Activated naive CD8-positive, alpha-beta T cell treated with anti-CD3 and anti-CD28 coated beads, Interleukin-2, amount 10 ng/mL, durations not matched to agents 7 days and 5 days (primary cell): Measurements from ENCODE around the gene PAM. TPM values are rescaled to one million over a fixed set of nuclear protein-coding genes. Genes with fewer than 3 reads are reported as not detected.
"Not testable (repeated sequence)": the region's sequence is repeated elsewhere in the genome, so short reads cannot be mapped to it uniquely, and the experiment has no call there.

Source experiments
- ATAC-seq: fragments of 150-1000 bp; cut with Tn5 transposase; one replicate; pipeline ENCODE4 v1.10.0; 2021; ENCODE audit warnings: low read depth, moderate library complexity
- POLR2A ChIA-PET: fragments of 350-600 bp; sonication (Branson Sonifier 250); formaldehyde crosslinking; loops from one replicate; lab custom pipeline; 2021; ENCODE audit warnings: antibody characterized with exemption; lab: Charles Lee
- DNase-seq: peaks from one replicate; pipeline ENCODE4 v3.0.0; 2021
- H3K27ac Mint-ChIP-seq: one replicate; pipeline ENCODE4 v1.8.0; 2022; ENCODE audit warnings: mild to moderate bottlenecking, mixed read lengths
- H3K27me3 Mint-ChIP-seq: one replicate; pipeline ENCODE4 v1.8.0; 2022; ENCODE audit warnings: mild to moderate bottlenecking, moderate library complexity, mixed read lengths
- H3K36me3 Mint-ChIP-seq: one replicate; pipeline ENCODE4 v1.8.0; 2021; ENCODE audit warnings: mild to moderate bottlenecking, mixed read lengths
- H3K4me1 Mint-ChIP-seq: one replicate; pipeline ENCODE4 v1.8.0; 2021; ENCODE audit warnings: mixed read lengths
- H3K4me3 Mint-ChIP-seq: one replicate; pipeline ENCODE4 v1.8.0; 2022; ENCODE audit warnings: mild to moderate bottlenecking, moderate library complexity, mixed read lengths
- H3K9me3 Mint-ChIP-seq: one replicate; pipeline ENCODE4 v1.8.0; 2021; ENCODE audit warnings: mixed read lengths
- total RNA-seq, 2 experiments: library from RNA; stranded (reverse); gene quantifications; one replicate each; pipeline ENCODE4 v1.2.3, GENCODE V29; 2021

The PAM gene
- total RNA-seq, 2 experiments from 2014 or later, result 28.5 to 31.2 TPM

- ATAC-seq (no peak), DNase-seq (no peak)
- POLR2A ChIA-PET, result no interaction called here
- peaks cover 12% of the 10 kb centered on the region for H3K27me3 Mint-ChIP-seq
- no peak overlapping the region for H3K27ac Mint-ChIP-seq
- H3K9me3 Mint-ChIP-seq, result no peaks in the 10 kb centered on the region
- H3K4me1 Mint-ChIP-seq, result no peaks in the 10 kb centered on the region
- no peak overlapping the region for H3K4me3 Mint-ChIP-seq
- H3K36me3 Mint-ChIP-seq, result no peaks in the 10 kb centered on the region
These were observed 17.2 kb upstream of the PAM start for GRCh38 chr5:102737805-102738469.

GRCh38 chr5:102740515-102740914 lies 14.6 kb upstream of the PAM start:
- H3K4me3 Mint-ChIP-seq, result no peak overlapping the region
- no peaks in the 10 kb centered on the region for H3K4me1 Mint-ChIP-seq
- H3K27me3 Mint-ChIP-seq, result peaks cover 8% of the 10 kb centered on the region
- POLR2A ChIA-PET, result no interaction called here
- no peak for DNase-seq
- no peak overlapping the region for H3K27ac Mint-ChIP-seq
- H3K9me3 Mint-ChIP-seq, result no peaks in the 10 kb centered on the region
- no peaks in the 10 kb centered on the region for H3K36me3 Mint-ChIP-seq
- no peak for ATAC-seq

GRCh38 chr5:102742215-102742614 lies 12.9 kb upstream of the PAM start:
- no peak for DNase-seq
- POLR2A ChIA-PET, result no interaction called here
- no peak for ATAC-seq
- Mint-ChIP-seq H3K27ac (no peak overlapping the region), H3K4me3 (no peak overlapping the region), H3K27me3 (peaks cover 2% of the 10 kb centered on the region), H3K36me3 (no peaks in the 10 kb centered on the region), H3K4me1 (no peaks in the 10 kb centered on the region), H3K9me3 (no peaks in the 10 kb centered on the region)

GRCh38 chr5:102743900-102744299 lies 11.2 kb upstream of the PAM start:
- H3K9me3 Mint-ChIP-seq, result no peaks in the 10 kb centered on the region
- ATAC-seq (no peak), DNase-seq (no peak)
- POLR2A ChIA-PET, result no interaction called here
- peaks cover 2% of the 10 kb centered on the region for H3K27me3 Mint-ChIP-seq
- no peak overlapping the region for H3K27ac Mint-ChIP-seq
- H3K4me1 Mint-ChIP-seq, result peaks cover 1% of the 10 kb centered on the region
- H3K4me3 Mint-ChIP-seq, result no peak overlapping the region
- H3K36me3 Mint-ChIP-seq, result no peaks in the 10 kb centered on the region

- Mint-ChIP-seq H3K27me3 (peaks cover 10% of the 10 kb centered on the region), H3K9me3 (no peaks in the 10 kb centered on the region), H3K4me1 (peaks cover 1% of the 10 kb centered on the region), H3K36me3 (no peaks in the 10 kb centered on the region), H3K27ac (no peak overlapping the region), H3K4me3 (no peak overlapping the region)
- no peak for DNase-seq
- POLR2A ChIA-PET, result no interaction called here
- ATAC-seq, result no peak
These were observed 7.5 kb upstream of the PAM start for GRCh38 chr5:102747386-102748166.

GRCh38 chr5:102749416-102750030 lies 5.6 kb upstream of the PAM start:
- Mint-ChIP-seq H3K9me3 (no peaks in the 10 kb centered on the region), H3K4me3 (no peak overlapping the region)

GRCh38 chr5:102750151-102750834 lies 4.8 kb upstream of the PAM start:
- no peak for DNase-seq
- POLR2A ChIA-PET, result no interaction called here
- H3K27ac Mint-ChIP-seq, result no peak overlapping the region
- ATAC-seq, result no peak
- H3K27me3 Mint-ChIP-seq, result peaks cover 16% of the 10 kb centered on the region
- peaks cover 9% of the 10 kb centered on the region for H3K4me1 Mint-ChIP-seq
- H3K9me3 Mint-ChIP-seq, result no peaks in the 10 kb centered on the region
- peaks cover 1% of the 10 kb centered on the region for H3K36me3 Mint-ChIP-seq
- no peak overlapping the region for H3K4me3 Mint-ChIP-seq

More at GRCh38 chr5:102749416-102750030, 5.6 kb upstream of the PAM start:
- Mint-ChIP-seq H3K4me1 (peaks cover 8% of the 10 kb centered on the region), H3K27me3 (peaks cover 16% of the 10 kb centered on the region), H3K27ac (no peak overlapping the region), H3K36me3 (peaks cover 1% of the 10 kb centered on the region)
- ATAC-seq (no peak), DNase-seq (no peak)
- POLR2A ChIA-PET, result no interaction called here

GRCh38 chr5:102751903-102752376 lies 3.2 kb upstream of the PAM start:
- POLR2A ChIA-PET, H3K36me3 Mint-ChIP-seq, ATAC-seq, H3K9me3 Mint-ChIP-seq, H3K4me3 Mint-ChIP-seq, H3K27ac Mint-ChIP-seq, DNase-seq: not testable (repeated sequence)
- Mint-ChIP-seq H3K27me3 (peaks cover 16% of the 10 kb centered on the region), H3K4me1 (peaks cover 16% of the 10 kb centered on the region)

GRCh38 chr5:102753889-102754766 lies 977 bp upstream of the PAM start:
- H3K36me3 Mint-ChIP-seq, result peaks cover 1% of the 10 kb centered on the region
- no peak for ATAC-seq
- peaks cover 20% of the 10 kb centered on the region for H3K4me1 Mint-ChIP-seq
- peaks cover 14% of the 10 kb centered on the region for H3K27me3 Mint-ChIP-seq
- H3K27ac Mint-ChIP-seq, result peak overlapping the region; percentile 51
- no peaks in the 10 kb centered on the region for H3K9me3 Mint-ChIP-seq
- POLR2A ChIA-PET, result interaction anchor here (1.1 to 2.0 kb wide), 2 partner anchors 48 to 366 kb away, joined by 3 to 6 read pairs; partner anchors contain the start of genes GIN1 and PPIP5K2
- H3K4me3 Mint-ChIP-seq, result peak overlapping the region; percentile 84
- DNase-seq, result no peak

GRCh38 chr5:102755686-102756371 lies 724 bp downstream of the PAM start:
- H3K4me1 Mint-ChIP-seq, result peaks cover 26% of the 10 kb centered on the region
- H3K27me3 Mint-ChIP-seq, result peaks cover 6% of the 10 kb centered on the region
- peak overlapping the region; percentile 91 for H3K27ac Mint-ChIP-seq
- peak; percentile 53 for DNase-seq
- H3K36me3 Mint-ChIP-seq, result peaks cover 1% of the 10 kb centered on the region
- POLR2A ChIA-PET, result interaction anchor here (1.3 to 2.0 kb wide), 2 partner anchors 9 to 365 kb away, joined by 4 to 6 read pairs; partner anchors contain the start of genes GIN1 and PPIP5K2
- H3K9me3 Mint-ChIP-seq, result no peaks in the 10 kb centered on the region
- peak overlapping the region; percentile 95 for H3K4me3 Mint-ChIP-seq
- ATAC-seq, result peak; percentile 62

- DNase-seq (no peak), ATAC-seq (no peak)
- Mint-ChIP-seq H3K4me1 (peaks cover 45% of the 10 kb centered on the region), H3K36me3 (peaks cover 1% of the 10 kb centered on the region), H3K9me3 (no peaks in the 10 kb centered on the region), H3K4me3 (no peak overlapping the region), H3K27me3 (peaks cover 6% of the 10 kb centered on the region), H3K27ac (no peak overlapping the region)
- POLR2A ChIA-PET, result no interaction called here
These were observed 3.5 kb downstream of the PAM start for GRCh38 chr5:102758576-102758975.

- DNase-seq (no peak), ATAC-seq (no peak)
- POLR2A ChIA-PET, result no interaction called here
- Mint-ChIP-seq H3K4me1 (peaks cover 46% of the 10 kb centered on the region), H3K27me3 (peaks cover under 1% of the 10 kb centered on the region), H3K4me3 (no peak overlapping the region), H3K27ac (peak overlapping the region; percentile 8), H3K36me3 (no peaks in the 10 kb centered on the region), H3K9me3 (no peaks in the 10 kb centered on the region)
These were observed 4.2 kb downstream of the PAM start for GRCh38 chr5:102759289-102759688.
